Colonic mucosa (tissue), 4 donors: Measurements from ENCODE around the gene TRAF3IP3. TPM values are rescaled to one million over a fixed set of nuclear protein-coding genes. Genes with fewer than 3 reads are reported as not detected.

Source experiments
- DNase-seq: peaks from one replicate; pipeline ENCODE4 v3.0.0-alpha.2; 2020
- H3K27ac ChIP-seq: fragments of 200-600 bp; one replicate; pipeline ENCODE4 v1.8.0; 2021
- H3K27me3 ChIP-seq: fragments of 200-600 bp; one replicate; pipeline ENCODE4 v1.8.0; 2021
- H3K36me3 ChIP-seq: fragments of 200-600 bp; one replicate; pipeline ENCODE4 v1.8.0; 2021
- H3K4me1 ChIP-seq: fragments of 200-600 bp; one replicate; pipeline ENCODE4 v1.8.0; 2021; ENCODE audit warnings: mild to moderate bottlenecking
- H3K4me3 ChIP-seq: fragments of 200-600 bp; one replicate; pipeline ENCODE4 v1.8.0; 2021
- H3K9ac ChIP-seq, 2 donors: one replicate each; pipeline ENCODE4 v1.7.0; 2013; ENCODE audit warnings: control low read depth in 2 of 2, low read depth in 2 of 2, low read length in 2 of 2
- H3K9me3 ChIP-seq: fragments of 200-600 bp; one replicate; pipeline ENCODE4 v1.8.0; 2021
- CTCF ChIP-seq: fragments of 200-600 bp; IDR thresholded peaks from one replicate; pipeline ENCODE4 v1.8.0; 2022; ENCODE audit warnings: antibody characterized with exemption, mild to moderate bottlenecking
- intact Hi-C: fragments of 100-400 bp; cut with DNase I; formaldehyde crosslinking; loops from one replicate; pipeline ENCODE4 v1.14.1; 2022
- total RNA-seq, 2 donors: library from RNA; stranded (reverse); fragmentation: NEBNext Ultra II Directional in 1 of 2; extraction: Animal tissue kit (Norgen Biotek cat#: 25700) in 1 of 2; gene quantifications; one replicate each; pipeline ENCODE4 v1.2.1, GENCODE V29; 2021
- donor health status: healthy.
- donor health status: DM: no; HTN: no; CAD: no.
- donor health status: DM: no; HTN: no; CAD: no.

The TRAF3IP3 gene
- total RNA-seq, 2 donors from 2014 or later, result 2.0 to 3.2 TPM

GRCh38 chr1:209710847-209711246 lies 45.0 kb upstream of the TRAF3IP3 start:
- intact Hi-C loops, result no loop called here
- H3K4me1 ChIP-seq, result no peaks in the 10 kb centered on the region

DNA sequence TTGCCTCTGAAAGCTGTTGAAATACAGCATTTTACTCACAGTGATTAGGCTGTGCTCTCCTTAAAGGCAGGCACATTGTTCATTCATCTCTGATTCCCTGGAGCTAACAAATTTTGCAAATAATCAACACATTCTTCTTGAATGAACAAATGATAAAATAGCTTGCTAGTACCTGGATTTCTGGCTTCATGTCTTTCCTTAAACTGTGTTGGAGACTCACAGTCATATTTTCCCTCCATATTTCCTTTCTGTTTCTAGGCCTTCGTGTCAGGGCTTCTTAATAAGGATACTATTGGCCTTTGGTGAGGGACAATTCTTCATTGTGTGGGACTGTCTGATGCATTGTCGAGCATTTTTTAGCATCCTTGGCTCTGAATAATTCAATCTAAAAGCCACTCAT lies 41.5 kb upstream of the TRAF3IP3 start:
- Histone ChIP-seq H3K9ac (no peak overlapping the region), H3K27me3 (no peaks in the 10 kb centered on the region), H3K27ac (no peak overlapping the region), H3K36me3 (no peaks in the 10 kb centered on the region), H3K9me3 (no peaks in the 10 kb centered on the region), H3K4me1 (no peaks in the 10 kb centered on the region), H3K4me3 (no peak overlapping the region)
- TF ChIP-seq CTCF, result no peak
- intact Hi-C loops, result no loop called here
- no peak for DNase-seq

More at GRCh38 chr1:209710847-209711246, 45.0 kb upstream of the TRAF3IP3 start:
- no peak for TF ChIP-seq CTCF
- no peak overlapping the region for H3K27ac ChIP-seq
- H3K27me3 ChIP-seq, result no peaks in the 10 kb centered on the region
- H3K9ac ChIP-seq, result no peak overlapping the region
- H3K4me3 ChIP-seq, result no peak overlapping the region
- no peaks in the 10 kb centered on the region for H3K36me3 ChIP-seq
- no peaks in the 10 kb centered on the region for H3K9me3 ChIP-seq
- DNase-seq, result no peak

GRCh38 chr1:209715314-209715713 lies 40.5 kb upstream of the TRAF3IP3 start:
- TF ChIP-seq CTCF, result no peak
- no peaks in the 10 kb centered on the region for H3K9me3 ChIP-seq
- no peaks in the 10 kb centered on the region for H3K27me3 ChIP-seq
- no peak overlapping the region for H3K9ac ChIP-seq
- intact Hi-C loops, result no loop called here
- H3K36me3 ChIP-seq, result no peaks in the 10 kb centered on the region
- no peak overlapping the region for H3K27ac ChIP-seq
- DNase-seq, result no peak
- no peak overlapping the region for H3K4me3 ChIP-seq
- H3K4me1 ChIP-seq, result no peaks in the 10 kb centered on the region

- no peak for DNase-seq
Measured at GRCh38 chr1:209717818-209718217, 38.0 kb upstream of the TRAF3IP3 start.

DNA sequence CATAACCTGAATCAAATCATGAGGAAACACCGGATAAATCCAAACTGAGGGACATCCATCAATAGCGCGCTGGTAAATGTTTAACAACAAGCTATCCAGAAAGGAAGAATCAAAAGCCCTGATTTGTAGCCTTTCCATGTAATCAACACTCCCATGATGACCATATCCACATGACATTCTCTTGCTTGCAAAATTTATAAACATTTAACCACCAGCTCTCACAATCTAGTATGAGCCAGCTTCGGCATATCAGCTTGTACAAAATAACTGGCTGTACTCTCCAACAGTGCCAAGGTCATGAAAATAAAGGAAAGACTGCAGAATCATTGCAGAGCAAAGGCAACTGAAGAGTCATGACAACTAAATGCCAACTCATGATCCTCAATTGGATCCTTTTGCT lies 35.5 kb upstream of the TRAF3IP3 start:
- no peak overlapping the region for H3K27ac ChIP-seq
- DNase-seq, result no peak
- no peak for TF ChIP-seq CTCF
- H3K36me3 ChIP-seq, result no peaks in the 10 kb centered on the region
- no peaks in the 10 kb centered on the region for H3K9me3 ChIP-seq
- no peak overlapping the region for H3K4me3 ChIP-seq
- no peak overlapping the region for H3K9ac ChIP-seq
- H3K4me1 ChIP-seq, result no peaks in the 10 kb centered on the region
- H3K27me3 ChIP-seq, result no peaks in the 10 kb centered on the region
- intact Hi-C loops, result no loop called here

More at GRCh38 chr1:209717818-209718217, 38.0 kb upstream of the TRAF3IP3 start:
- no peak for TF ChIP-seq CTCF
- H3K27ac ChIP-seq, result no peak overlapping the region
- no peaks in the 10 kb centered on the region for H3K36me3 ChIP-seq
- no peaks in the 10 kb centered on the region for H3K9me3 ChIP-seq
- H3K4me1 ChIP-seq, result no peaks in the 10 kb centered on the region
- intact Hi-C loops, result no loop called here
- no peak overlapping the region for H3K4me3 ChIP-seq
- H3K27me3 ChIP-seq, result no peaks in the 10 kb centered on the region
- H3K9ac ChIP-seq, result no peak overlapping the region

GRCh38 chr1:209720826-209721225 lies 35.0 kb upstream of the TRAF3IP3 start:
- TF ChIP-seq CTCF, result no peak
- Histone ChIP-seq H3K4me1 (no peaks in the 10 kb centered on the region), H3K27ac (no peak overlapping the region)

More at GRCh38 chr1:209720826-209721225, 35.0 kb upstream of the TRAF3IP3 start:
- no peaks in the 10 kb centered on the region for H3K9me3 ChIP-seq
- H3K9ac ChIP-seq, result no peak overlapping the region
- H3K27me3 ChIP-seq, result no peaks in the 10 kb centered on the region
- no peaks in the 10 kb centered on the region for H3K36me3 ChIP-seq
- intact Hi-C loops, result no loop called here
- H3K4me3 ChIP-seq, result no peak overlapping the region
- DNase-seq, result no peak
